Endothelial cell of umbilical vein (primary cell): ENCODE measurements around the gene AURKB. TPM values are rescaled to one million over a fixed set of nuclear protein-coding genes. Genes with fewer than 3 reads are reported as not detected.

ENCODE experiments used
- BruUV-seq: library from RNA; stranded (reverse); fragments of 400-500 nt; replicated peaks from 2 replicates; lab custom pipeline; 2021; lab: Mats Ljungman, UMichigan
- CTCF ChIA-PET: fragments of 300-600, 350-600 bp; sonication (Branson Sonifier 250); formaldehyde crosslinking; loops from one replicate; lab custom pipeline; 2021; ENCODE audit warnings: antibody characterized with exemption, inconsistent platforms; lab: Charles Lee
- POLR2A ChIA-PET: fragments of 300-600, 350-600 bp; sonication (Branson Sonifier 250); formaldehyde crosslinking; loops from one replicate; lab custom pipeline; 2021; ENCODE audit warnings: antibody characterized with exemption, inconsistent platforms; lab: Charles Lee
- DNase-seq: peaks from one replicate; pipeline ENCODE4 v3.0.0-alpha.2; 2011; ENCODE audit warnings: low read depth, low spot score
- FAIRE-seq: peaks from 2 replicates; lab custom pipeline; 2011; peaks lifted over from hg19 to GRCh38; lab: Jason Lieb, UNC
- H2AFZ ChIP-seq: 2 replicates; pipeline ENCODE4 v1.6.0; 2012; ENCODE audit warnings: low read depth, low read length, control low read depth, inconsistent platforms
- H3K27ac ChIP-seq: 2 replicates; pipeline ENCODE4 v1.5.1; 2011; ENCODE audit warnings: low read depth, mild to moderate bottlenecking, control low read depth, low read length, moderate library complexity; ENCODE audit not compliant: insufficient read depth
- H3K27me3 ChIP-seq, 2 experiments: 2 replicates each; pipeline versions ENCODE4 v1.6.0 to v1.6.1; 2011; ENCODE audit warnings: low read length in 2 of 2, mixed read lengths in 1 of 2; ENCODE audit not compliant: control insufficient read depth in 2 of 2, insufficient read depth in 2 of 2
- H3K36me3 ChIP-seq, 2 experiments: 2 replicates in 1 of 2; 3 replicates in 1 of 2; pipeline ENCODE4 v1.5.1; 2011; ENCODE audit warnings: low read length in 2 of 2, mild to moderate bottlenecking in 1 of 2, moderate library complexity in 1 of 2; ENCODE audit not compliant: control insufficient read depth in 2 of 2, insufficient read depth in 2 of 2; ENCODE audit errors: extremely low read depth in 1 of 2
- H3K4me1 ChIP-seq: 3 replicates; pipeline ENCODE4 v1.5.1; 2011; ENCODE audit warnings: mild to moderate bottlenecking, low read length; ENCODE audit not compliant: control insufficient read depth, insufficient read depth; ENCODE audit errors: extremely low read depth
- H3K4me2 ChIP-seq: 2 replicates; pipeline ENCODE4 v1.6.1; 2011; ENCODE audit warnings: low read length, control low read depth, mixed read lengths; ENCODE audit not compliant: insufficient read depth
- H3K4me3 ChIP-seq, 3 experiments: fragments of 200-600 bp in 1 of 3; sonication (generic), shearing (Covaris generic) in 1 of 3; replicated peaks in 1 of 3; 2 replicates each; pipeline ENCODE4 v1.5.1; 2011 to 2016; ENCODE audit warnings: control low read depth in 3 of 3, low read length in 3 of 3, mild to moderate bottlenecking in 2 of 3, inconsistent platforms in 1 of 3, low read depth in 1 of 3, moderate library complexity in 1 of 3; ENCODE audit not compliant: insufficient read depth in 1 of 3
- H3K79me2 ChIP-seq: 2 replicates; pipeline ENCODE4 v1.6.0; 2012; ENCODE audit warnings: low read length, inconsistent platforms; ENCODE audit not compliant: control insufficient read depth, insufficient read depth
- H3K9ac ChIP-seq: replicated peaks from 2 replicates; pipeline ENCODE3; 2011; ENCODE audit warnings: low read length, control low read depth; ENCODE audit not compliant: insufficient read depth; ENCODE audit errors: extremely low read depth
- H3K9me1 ChIP-seq: replicated peaks from 3 replicates; pipeline ENCODE4 v1.6.0; 2011; ENCODE audit warnings: mild to moderate bottlenecking, low read length; ENCODE audit not compliant: control insufficient read depth, insufficient read depth; ENCODE audit errors: extremely low read depth
- H3K9me3 ChIP-seq: replicated peaks from 2 replicates; pipeline ENCODE4 v1.5.1; 2012; ENCODE audit warnings: low read length, inconsistent platforms; ENCODE audit not compliant: control insufficient read depth, insufficient read depth
- H4K20me1 ChIP-seq: replicated peaks from 2 replicates; pipeline ENCODE3; 2011; ENCODE audit warnings: mild to moderate bottlenecking, low read length; ENCODE audit not compliant: control insufficient read depth, insufficient read depth; ENCODE audit errors: extremely low read depth
- CTCF ChIP-seq, 2 donors: IDR thresholded peaks; 1 replicate in 1 of 2; 2 replicates in 1 of 2; pipeline ENCODE4 v1.5.1; 2011; ENCODE audit warnings: low read length in 2 of 2, mild to moderate bottlenecking in 2 of 2, moderate library complexity in 2 of 2, control low read depth in 1 of 2, inconsistent platforms in 1 of 2, low read depth in 1 of 2; ENCODE audit not compliant: insufficient read depth in 1 of 2; ENCODE audit errors: extremely low read depth in 1 of 2
- EZH2 ChIP-seq: IDR thresholded peaks from 2 replicates; pipeline ENCODE4 v1.6.1; 2012; ENCODE audit warnings: borderline replicate concordance, low read depth, mild to moderate bottlenecking, moderate library complexity, low read length, inconsistent platforms; ENCODE audit not compliant: severe bottlenecking
- MAX ChIP-seq: IDR thresholded peaks from 2 replicates; pipeline ENCODE4 v1.6.1; 2011; ENCODE audit not compliant: insufficient read depth, insufficient read length
- MYC ChIP-seq: IDR thresholded peaks from one replicate; pipeline ENCODE4 v1.6.1; 2011; ENCODE audit warnings: mild to moderate bottlenecking, low read depth, low read length
- POLR2A ChIP-seq: IDR thresholded peaks from 2 replicates; pipeline ENCODE4 v1.6.1; 2012; ENCODE audit warnings: low read depth, mild to moderate bottlenecking, control low read depth, low read length
- POLR2AphosphoS5 ChIP-seq: IDR thresholded peaks from 2 replicates; pipeline ENCODE4 v1.6.1; 2012; ENCODE audit warnings: low read depth, mild to moderate bottlenecking, control low read depth, low read length, moderate library complexity; ENCODE audit not compliant: insufficient read depth
- dilution Hi-C: fragments of 300-500 bp; cut with MboI; formaldehyde crosslinking; loops from one replicate; pipeline ENCODE4 v1.15.0; 2019; ENCODE audit warnings: low sequenced_read_pairs; ENCODE audit not compliant: extremely low pct_ligation_motif_present
- intact Hi-C: fragments of 100-400 bp; cut with micrococcal nuclease; formaldehyde crosslinking; loops from one replicate; pipeline ENCODE4 v1.10.0; 2022
- polyA plus RNA-seq, 4 experiments: library from polyadenylated mRNA; depleted of rRNA in 3 of 4; stranded (reverse) in 3 of 4; unstranded in 1 of 4; fragments of >200 nt; gene quantifications; 2 replicates each; pipeline versions ENCODE4 v1.2.1 to v1.2.3, GENCODE V29; 2011 to 2012; ENCODE audit warnings: missing spikeins in 1 of 4
- total RNA-seq: library from RNA; stranded (reverse); gene quantifications from 2 replicates; pipeline ENCODE4 v1.2.3, GENCODE V29; 2021

The AURKB gene
- total and polyA plus RNA-seq, 2 donors (not counting 3 experiments of a cell fraction or from before 2014, with no cell fraction given) = 67.8 to 107 TPM

GRCh38 chr17:8248751-8249607 lies 38.6 kb upstream of the AURKB start, which contains the start of gene PFAS:
TSS of gene PFAS (plus strand) at chr17:8249289. CDS start at chr17:8253938, 4,649 bp downstream.
- ChIA-PET POLR2A (interaction anchor here (0.6 to 1.7 kb wide), 4 partner anchors 9 to 76 kb away, joined by 3 to 9 read pairs (median 4); partner anchors contain the start of gene BORCS6), CTCF (interaction anchor here (1.3 to 2.9 kb wide), 4 partner anchors 28 to 52 kb away, joined by 6 to 16 read pairs (median 9); partner anchors contain the start of gene SLC25A35)
- DNase-seq (peak; percentile 90), FAIRE-seq (peak; percentile 95)
- Histone ChIP-seq H4K20me1 (no peaks in the 10 kb centered on the region), H3K27ac (peak within 1 kb of the TSS; percentile 73), H3K9me3 (no peaks in the 10 kb centered on the region), H3K4me3 (peak within 1 kb of the TSS; percentile 69 to 98 (median 80)), H3K27me3 (no peaks in the 10 kb centered on the region), H3K4me2 (peak within 1 kb of the TSS; percentile 99), H3K4me1 (peaks cover 14% of the 10 kb centered on the region), H3K9ac (peak within 1 kb of the TSS; percentile 94), H3K36me3 (peaks cover 0 to under 1% of the 10 kb centered on the region in 2 experiments), H3K9me1 (no peaks in the 10 kb centered on the region), H2AFZ (peak within 1 kb of the TSS; percentile 85), H3K79me2 (peaks cover 43% of the 10 kb centered on the region)
- TSS peak; percentile 10 for BruUV-seq
- dilution Hi-C loops = no loop called here
- intact Hi-C loops = loop anchor here (1.0 kb wide), 5 partner anchors 51 to 134 kb away; partner anchors contain the start of gene RPL26
- TF ChIP-seq CTCF (IDR thresholded peaks at IDR 0.05; ENCODE audit: extremely low read depth in 1 of 2, insufficient read depth in 1 of 2, low read depth in 1 of 2, low read length in 2 of 2) = peak in 1 of 2 donors; percentile 6
- peak; percentile 89 for TF ChIP-seq MYC
- TF ChIP-seq POLR2A = peak; percentile 79
- TF ChIP-seq MAX = peak; percentile 96
- no peak for TF ChIP-seq EZH2
- TF ChIP-seq POLR2AphosphoS5 = peak; percentile 81
